Loucy (cell line): ENCODE data around the gene ASTL.

ENCODE experiments used
- H2AFZ ChIP-seq: fragments of 200-600 bp; sonication (generic); 2 replicates; pipeline ENCODE4 v1.6.0; 2016; ENCODE audit warnings: antibody characterized with exemption, mild to moderate bottlenecking, low read length, moderate library complexity
- H3F3A ChIP-seq: fragments of 200-600 bp; 2 replicates; pipeline ENCODE4 v1.6.0; 2016; ENCODE audit warnings: antibody characterized with exemption, low read depth, mild to moderate bottlenecking
- H3K27me3 ChIP-seq: fragments of 200-600 bp; sonication (generic); 2 replicates; pipeline ENCODE4 v1.6.1; 2014; ENCODE audit warnings: low read length, mild to moderate bottlenecking; ENCODE audit not compliant: insufficient read depth, poor library complexity, severe bottlenecking
- H3K36me3 ChIP-seq: fragments of 200-600 bp; sonication (generic); 2 replicates; pipeline ENCODE4 v1.6.1; 2016; ENCODE audit warnings: low read length; ENCODE audit not compliant: insufficient read depth
- H3K4me1 ChIP-seq: fragments of 200-600 bp; sonication (generic); 2 replicates; pipeline ENCODE4 v1.5.1; 2014; ENCODE audit warnings: low read length, mild to moderate bottlenecking; ENCODE audit not compliant: insufficient read depth, poor library complexity, severe bottlenecking
- H3K4me2 ChIP-seq: fragments of 200-600 bp; sonication (generic); 2 replicates; pipeline ENCODE4 v1.6.0; 2014; ENCODE audit warnings: antibody characterized with exemption, low read length, low read depth, mild to moderate bottlenecking; ENCODE audit not compliant: poor library complexity, severe bottlenecking
- H3K4me3 ChIP-seq: fragments of 200-600 bp; sonication (generic); 2 replicates; pipeline ENCODE4 v1.5.1; 2014; ENCODE audit warnings: low read length, mild to moderate bottlenecking, mixed read lengths; ENCODE audit not compliant: poor library complexity, severe bottlenecking
- H3K79me2 ChIP-seq: fragments of 200-600 bp; sonication (generic); 2 replicates; pipeline ENCODE4 v1.6.1; 2014; ENCODE audit warnings: low read length; ENCODE audit not compliant: insufficient read depth
- H3K9ac ChIP-seq: fragments of 200-600 bp; sonication (generic); 2 replicates; pipeline ENCODE4 v1.6.0; 2014; ENCODE audit warnings: mild to moderate bottlenecking, low read depth, low read length, moderate library complexity; ENCODE audit not compliant: poor library complexity, severe bottlenecking
- H3K9me2 ChIP-seq: fragments of 200-600 bp; sonication (generic); replicated peaks from 2 replicates; pipeline ENCODE4 v1.6.1; 2016; ENCODE audit warnings: low read depth, low read length, mixed read lengths
- H3K9me3 ChIP-seq: fragments of 200-600 bp; sonication (generic); 2 replicates; pipeline ENCODE4 v1.6.1; 2014; ENCODE audit warnings: mild to moderate bottlenecking, antibody characterized with exemption, low read length, low read depth; ENCODE audit not compliant: insufficient read depth
- H4K20me1 ChIP-seq: fragments of 200-600 bp; sonication (generic); 2 replicates; pipeline ENCODE4 v1.6.0; 2014; ENCODE audit warnings: antibody characterized with exemption, low read length, mild to moderate bottlenecking; ENCODE audit not compliant: insufficient read depth, poor library complexity, severe bottlenecking
- EZH2phosphoT487 ChIP-seq: fragments of 200-600 bp; IDR thresholded peaks from 2 replicates; pipeline ENCODE4 v1.6.1; 2018; ENCODE audit warnings: antibody characterized with exemption, mild to moderate bottlenecking, moderate library complexity, borderline replicate concordance
- TF ChIP-seq, protein P1 (sequence below): fragments of 200-600 bp; sonication (generic); conservative IDR thresholded peaks from 2 replicates; pipeline ENCODE4 v1.5.1; 2014; ENCODE audit warnings: mild to moderate bottlenecking, antibody characterized with exemption, low read length

The ASTL gene

DNA sequence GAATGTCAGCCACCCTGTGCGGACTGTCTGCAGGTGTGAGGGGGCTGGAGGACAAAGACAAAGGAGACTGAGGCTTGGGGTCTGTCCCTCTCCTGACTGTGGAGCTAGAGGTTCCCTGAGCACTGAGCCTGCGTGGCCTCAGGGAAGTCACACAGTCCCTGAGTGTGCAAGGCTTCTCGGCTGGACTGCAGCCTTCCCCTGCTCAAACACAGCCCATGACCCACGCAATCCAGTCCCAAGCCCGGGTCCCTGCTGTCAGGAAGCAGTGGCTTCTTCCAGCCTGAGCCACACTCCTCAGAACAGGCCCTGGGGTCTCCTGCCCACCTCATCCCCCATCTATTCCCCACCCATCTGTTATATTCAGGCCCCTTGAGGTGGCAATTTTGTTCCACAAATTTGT, 2.7 kb downstream of the ASTL start:
- H2AFZ ChIP-seq: no peak overlapping the region
- no peaks in the 10 kb centered on the region for H3K79me2 ChIP-seq
- H3K27me3 ChIP-seq: no peaks in the 10 kb centered on the region
- H3K4me1 ChIP-seq: no peaks in the 10 kb centered on the region
- no peak overlapping the region for H3K9ac ChIP-seq
- no peak overlapping the region for H3K4me2 ChIP-seq
- H3K9me2 ChIP-seq: no peaks in the 10 kb centered on the region
- no peak overlapping the region for H3K4me3 ChIP-seq
- no peak for TF ChIP-seq EZH2phosphoT487
- TF ChIP-seq, protein P1, sequence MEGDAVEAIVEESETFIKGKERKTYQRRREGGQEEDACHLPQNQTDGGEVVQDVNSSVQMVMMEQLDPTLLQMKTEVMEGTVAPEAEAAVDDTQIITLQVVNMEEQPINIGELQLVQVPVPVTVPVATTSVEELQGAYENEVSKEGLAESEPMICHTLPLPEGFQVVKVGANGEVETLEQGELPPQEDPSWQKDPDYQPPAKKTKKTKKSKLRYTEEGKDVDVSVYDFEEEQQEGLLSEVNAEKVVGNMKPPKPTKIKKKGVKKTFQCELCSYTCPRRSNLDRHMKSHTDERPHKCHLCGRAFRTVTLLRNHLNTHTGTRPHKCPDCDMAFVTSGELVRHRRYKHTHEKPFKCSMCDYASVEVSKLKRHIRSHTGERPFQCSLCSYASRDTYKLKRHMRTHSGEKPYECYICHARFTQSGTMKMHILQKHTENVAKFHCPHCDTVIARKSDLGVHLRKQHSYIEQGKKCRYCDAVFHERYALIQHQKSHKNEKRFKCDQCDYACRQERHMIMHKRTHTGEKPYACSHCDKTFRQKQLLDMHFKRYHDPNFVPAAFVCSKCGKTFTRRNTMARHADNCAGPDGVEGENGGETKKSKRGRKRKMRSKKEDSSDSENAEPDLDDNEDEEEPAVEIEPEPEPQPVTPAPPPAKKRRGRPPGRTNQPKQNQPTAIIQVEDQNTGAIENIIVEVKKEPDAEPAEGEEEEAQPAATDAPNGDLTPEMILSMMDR: no peak
- no peaks in the 10 kb centered on the region for H3F3A ChIP-seq
- H3K36me3 ChIP-seq: no peaks in the 10 kb centered on the region
- H3K9me3 ChIP-seq: no peaks in the 10 kb centered on the region
- H4K20me1 ChIP-seq: no peaks in the 10 kb centered on the region

GRCh38 chr2:96135171-96135570, 3.1 kb downstream of the ASTL start:
- no peak overlapping the region for H3K4me2 ChIP-seq
- no peaks in the 10 kb centered on the region for H3K4me1 ChIP-seq
- H2AFZ ChIP-seq: no peak overlapping the region
- H3K27me3 ChIP-seq: no peaks in the 10 kb centered on the region
- H3K9me3 ChIP-seq: no peaks in the 10 kb centered on the region
- no peaks in the 10 kb centered on the region for H3K79me2 ChIP-seq
- H3K9ac ChIP-seq: no peak overlapping the region
- no peaks in the 10 kb centered on the region for H3F3A ChIP-seq
- no peaks in the 10 kb centered on the region for H4K20me1 ChIP-seq
- H3K9me2 ChIP-seq: no peaks in the 10 kb centered on the region
- no peaks in the 10 kb centered on the region for H3K36me3 ChIP-seq
- no peak overlapping the region for H3K4me3 ChIP-seq
- TF ChIP-seq EZH2phosphoT487: no peak
- TF ChIP-seq, protein P1: no peak

- TF ChIP-seq, protein P1: no peak
- no peak for TF ChIP-seq EZH2phosphoT487
- H3K4me2 ChIP-seq: no peak overlapping the region
Observed at GRCh38 chr2:96134421-96134820, 3.9 kb downstream of the ASTL start.

More at GRCh38 chr2:96134421-96134820, 3.9 kb downstream of the ASTL start:
- H3K9me2 ChIP-seq: no peaks in the 10 kb centered on the region
- H3F3A ChIP-seq: no peaks in the 10 kb centered on the region
- no peak overlapping the region for H3K4me3 ChIP-seq
- no peaks in the 10 kb centered on the region for H3K9me3 ChIP-seq
- no peaks in the 10 kb centered on the region for H3K27me3 ChIP-seq
- H3K36me3 ChIP-seq: no peaks in the 10 kb centered on the region
- no peak overlapping the region for H2AFZ ChIP-seq
- no peaks in the 10 kb centered on the region for H4K20me1 ChIP-seq
- no peaks in the 10 kb centered on the region for H3K79me2 ChIP-seq
- no peak overlapping the region for H3K9ac ChIP-seq
- H3K4me1 ChIP-seq: no peaks in the 10 kb centered on the region
